HepG2 (cell line): ENCODE measurements around the gene SFXN2. TPM values are rescaled to one million over a fixed set of nuclear protein-coding genes. Genes with fewer than 3 reads are reported as not detected.

Experiments
- ARID4A ChIP-seq: sonication (generic); formaldehyde crosslinking; IDR thresholded peaks from 2 replicates; pipeline ENCODE4 v1.5.0; 2020; ENCODE audit warnings: mild to moderate bottlenecking, missing genetic modification reagents, borderline replicate concordance
- CEBPB ChIP-seq: IDR thresholded peaks from 2 replicates; pipeline ENCODE4 v1.6.1; 2011; ENCODE audit warnings: low read depth, low read length, improper control_type of control experiment, borderline replicate concordance
- CEBPG ChIP-seq: IDR thresholded peaks from 2 replicates; pipeline ENCODE4 v1.6.1; 2016
- GLMP ChIP-seq: sonication (generic); formaldehyde crosslinking; IDR thresholded peaks from 2 replicates; pipeline ENCODE4 v1.9.0; 2021; ENCODE audit warnings: missing genetic modification reagents, mild to moderate bottlenecking, borderline replicate concordance
- LCORL ChIP-seq, 2 experiments: fragments of 450-650 bp in 1 of 2; sonication (generic) in 1 of 2; formaldehyde crosslinking in 1 of 2; IDR thresholded peaks; 2 replicates each; pipeline versions ENCODE4 v1.5.0 to v1.6.1; 2017 to 2020; ENCODE audit warnings: antibody characterized with exemption in 1 of 2, missing genetic modification reagents in 1 of 2
- NR2F6 ChIP-seq, 2 experiments: IDR thresholded peaks; 2 replicates each; pipeline ENCODE4 v1.6.1; 2016; ENCODE audit warnings: antibody characterized with exemption in 1 of 2, mild to moderate bottlenecking in 1 of 2
- RARA ChIP-seq: IDR thresholded peaks from 2 replicates; pipeline ENCODE4 v1.6.1; 2016; ENCODE audit warnings: missing genetic modification reagents, missing compliant biosample characterization
- RXRA ChIP-seq: sonication (generic); formaldehyde crosslinking; IDR thresholded peaks from 2 replicates; pipeline ENCODE4 v1.5.1; 2020; ENCODE audit warnings: missing genetic modification reagents
- ZBTB7A ChIP-seq: sonication (generic); formaldehyde crosslinking; IDR thresholded peaks from 2 replicates; pipeline ENCODE4 v1.8.0; 2022; ENCODE audit warnings: mild to moderate bottlenecking, missing genetic modification reagents
- ZFP36L1 ChIP-seq: sonication (generic); formaldehyde crosslinking; IDR thresholded peaks from 2 replicates; pipeline ENCODE4 v1.8.0; 2022; ENCODE audit warnings: mild to moderate bottlenecking, missing genetic modification reagents, moderate library complexity
- ZFP41 ChIP-seq: sonication (generic); formaldehyde crosslinking; IDR thresholded peaks from 2 replicates; pipeline ENCODE4 v1.4.0; 2020; ENCODE audit warnings: mild to moderate bottlenecking, missing genetic modification reagents, borderline replicate concordance
- ZNF180 ChIP-seq: sonication (generic); formaldehyde crosslinking; IDR thresholded peaks from 2 replicates; pipeline ENCODE4 v1.4.0; 2020; ENCODE audit warnings: low read depth, missing genetic modification reagents, borderline replicate concordance
- polyA plus RNA-seq, 8 experiments: library from polyadenylated mRNA; depleted of rRNA in 3 of 8; stranded (reverse) in 7 of 8; unstranded in 1 of 8; fragments of >200 nt; fragmentation: Illumina TruSeq in 4 of 8; extraction: Trizol in 4 of 8; gene quantifications; 2 replicates each; pipeline versions ENCODE4 v1.2.1 to v1.2.3, GENCODE V29; 2011 to 2016; ENCODE audit warnings: low read depth in 4 of 8, missing spikeins in 1 of 8, mixed read lengths in 1 of 8; ENCODE audit not compliant: insufficient read depth in 1 of 8
- total RNA-seq, 5 experiments: library from RNA; depleted of rRNA; stranded (reverse); fragments of >200 nt; fragmentation: Illumina TruSeq; extraction: Trizol; gene quantifications; 2 replicates each; pipeline ENCODE4 v1.2.3, GENCODE V29; 2016; ENCODE audit warnings: low read depth in 1 of 5

Gene SFXN2
- total and polyA plus RNA-seq, 2 of the 13 experiments (the other 11 are each of a cell fraction or from before 2014, with no cell fraction given), result 12.8 to 21.1 TPM

DNA sequence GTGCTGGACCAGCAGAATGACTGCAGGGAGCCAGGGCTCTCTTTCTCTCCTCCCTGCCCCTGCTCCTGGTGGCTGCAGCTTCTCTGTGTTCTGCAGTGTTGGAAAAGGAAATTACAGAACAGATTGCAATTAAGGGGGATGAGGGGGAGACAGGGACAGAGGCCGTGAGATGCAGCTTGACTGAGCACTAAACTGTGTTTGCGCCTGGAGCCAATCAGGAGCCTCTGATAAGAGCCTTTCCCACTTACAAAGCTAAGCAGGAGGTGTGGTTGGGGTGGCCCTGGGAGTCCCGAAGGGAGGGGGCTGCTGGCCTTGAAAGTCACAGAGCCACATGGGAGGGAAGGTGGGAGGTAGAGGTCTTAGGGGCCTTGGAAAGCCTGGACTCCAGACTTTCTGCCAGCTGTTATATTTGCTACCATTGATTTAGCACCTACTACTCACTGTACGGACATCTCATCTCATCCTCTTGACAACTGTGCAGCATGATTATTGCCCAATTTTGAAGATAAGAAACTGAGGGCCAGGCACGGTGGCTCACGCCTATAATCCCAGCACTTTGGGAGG is 43.5 kb upstream of the SFXN2 start (continued):
- TF ChIP-seq ARID4A (0 out of 2 replicates have a peak, but pooled peaks have one; percentile 22), ZBTB7A (CRISPR knock-in tag) (no peak), GLMP (CRISPR knock-in tag) (no peak), RARA (0 out of 2 replicates have a peak, but pooled peaks have one; percentile 8), RXRA (0 out of 2 replicates have a peak, but pooled peaks have one; percentile 17), LCORL (IDR thresholded peaks at IDR 0.05) (no peak), LCORL (CRISPR knock-in tag; IDR thresholded peaks at IDR 0.05) (0 out of 2 replicates have a peak, but pooled peaks have one; percentile 18), NR2F6 (IDR thresholded peaks at IDR 0.05) (peak; percentile 33; the same call in 1 of the 2 replicates), NR2F6 (CRISPR knock-in tag; IDR thresholded peaks at IDR 0.05) (no peak), ZFP41 (CRISPR knock-in tag) (no peak), ZNF180 (no peak), CEBPG (peak; percentile 71), ZFP36L1 (CRISPR knock-in tag) (no peak), CEBPB (peak; percentile 26; the same call in 1 of the 2 replicates)
